SK-N-SH treated with all-trans-retinoic acid at 6 μM for 48 hours (cell line): Measurements from ENCODE around the gene GPR171.

Experiments used
- ARNTL ChIP-seq: fragments of 450-650 bp; formaldehyde crosslinking; IDR thresholded peaks from 2 replicates; pipeline ENCODE4 v1.5.0; 2020; ENCODE audit warnings: low read depth, mild to moderate bottlenecking, moderate library complexity, borderline replicate concordance
- CSDC2 ChIP-seq: fragments of 250-450 bp; sonication (Bioruptor Pico); IDR thresholded peaks from 2 replicates; pipeline ENCODE4 v1.5.0; 2020; ENCODE audit warnings: mild to moderate bottlenecking, moderate library complexity
- ESRRG ChIP-seq: fragments of 250-450 bp; sonication (Bioruptor Pico); IDR thresholded peaks from 2 replicates; pipeline ENCODE4 v1.6.1; 2021; ENCODE audit warnings: mild to moderate bottlenecking
- ISL1 ChIP-seq: fragments of 250-450 bp; sonication (Bioruptor Pico); IDR thresholded peaks from 2 replicates; pipeline ENCODE4 v2.1.2; 2022; ENCODE audit warnings: mild to moderate bottlenecking, moderate library complexity
- OSR1 ChIP-seq: fragments of 250-450 bp; sonication (Bioruptor Pico); IDR thresholded peaks from 2 replicates; pipeline ENCODE4 v1.8.0; 2022; ENCODE audit warnings: moderate library complexity, mild to moderate bottlenecking, inconsistent platforms
- RARB ChIP-seq: fragments of 250-450 bp; sonication (Bioruptor Pico); IDR thresholded peaks from 2 replicates; pipeline ENCODE4 v1.8.0; 2021; ENCODE audit warnings: mild to moderate bottlenecking, moderate library complexity
- TCF4 ChIP-seq: fragments of 250-450 bp; sonication (Bioruptor Pico); IDR thresholded peaks from 2 replicates; pipeline ENCODE4 v1.8.0; 2021; ENCODE audit warnings: mild to moderate bottlenecking, moderate library complexity, borderline replicate concordance
- TOX ChIP-seq: fragments of 250-450 bp; sonication (Bioruptor Pico); IDR thresholded peaks from 2 replicates; pipeline ENCODE4 v1.8.0; 2021; ENCODE audit warnings: mild to moderate bottlenecking, moderate library complexity, borderline replicate concordance
- ZFP3 ChIP-seq: fragments of 250-450 bp; sonication (Bioruptor Pico); IDR thresholded peaks from 2 replicates; pipeline ENCODE4 v1.5.0; 2020; ENCODE audit warnings: mild to moderate bottlenecking, moderate library complexity
- ZNF8 ChIP-seq: fragments of 450-650 bp; formaldehyde crosslinking; IDR thresholded peaks from 2 replicates; pipeline ENCODE4 v1.5.0; 2020; ENCODE audit warnings: mild to moderate bottlenecking, moderate library complexity
- TF ChIP-seq, protein P1 (sequence below): fragments of 250-450 bp; sonication (Bioruptor Pico); IDR thresholded peaks from 2 replicates; pipeline ENCODE4 v1.8.0; 2020; ENCODE audit warnings: mild to moderate bottlenecking, moderate library complexity, borderline replicate concordance
- TF ChIP-seq, protein P2 (sequence below): fragments of 250-450 bp; sonication (Bioruptor Pico); IDR thresholded peaks from 2 replicates; pipeline ENCODE4 v1.5.0; 2020; ENCODE audit warnings: mild to moderate bottlenecking, moderate library complexity
- TF ChIP-seq, protein P3 (sequence below): fragments of 250-450 bp; sonication (Bioruptor Pico); IDR thresholded peaks from 2 replicates; pipeline ENCODE4 v1.5.1; 2020; ENCODE audit warnings: low read depth, mild to moderate bottlenecking, moderate library complexity

DNA sequence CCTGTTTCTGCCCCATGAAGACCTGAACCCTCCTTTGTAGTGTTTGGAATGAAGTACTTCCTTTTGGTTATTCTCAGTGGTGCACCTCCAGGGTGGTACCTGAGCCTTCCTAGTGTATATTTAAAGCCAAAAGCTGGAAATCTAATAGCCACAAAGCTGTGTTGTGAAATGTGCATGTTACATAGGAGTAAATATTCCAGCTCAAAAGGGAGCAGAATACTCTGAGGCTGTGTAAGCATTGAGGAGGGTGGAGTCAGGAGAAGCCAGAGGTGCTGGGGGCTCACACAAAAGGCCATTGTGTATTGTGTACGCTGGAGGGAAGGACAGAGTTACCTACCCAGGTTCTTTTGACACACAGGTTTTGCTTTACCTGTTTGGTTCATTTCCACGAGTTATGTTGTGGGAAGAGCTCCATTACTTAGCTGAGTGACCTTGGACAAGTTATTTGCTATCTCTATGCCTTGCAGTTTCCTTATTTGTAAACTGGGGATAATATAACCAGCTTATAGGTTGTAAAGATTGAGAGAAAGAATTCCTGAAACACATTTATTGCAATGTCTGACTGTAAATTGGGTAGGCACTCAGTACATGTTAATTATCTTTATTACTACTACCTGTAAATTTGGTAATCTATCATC, 24.7 kb downstream of the GPR171 start:
- TF ChIP-seq, protein P1, sequence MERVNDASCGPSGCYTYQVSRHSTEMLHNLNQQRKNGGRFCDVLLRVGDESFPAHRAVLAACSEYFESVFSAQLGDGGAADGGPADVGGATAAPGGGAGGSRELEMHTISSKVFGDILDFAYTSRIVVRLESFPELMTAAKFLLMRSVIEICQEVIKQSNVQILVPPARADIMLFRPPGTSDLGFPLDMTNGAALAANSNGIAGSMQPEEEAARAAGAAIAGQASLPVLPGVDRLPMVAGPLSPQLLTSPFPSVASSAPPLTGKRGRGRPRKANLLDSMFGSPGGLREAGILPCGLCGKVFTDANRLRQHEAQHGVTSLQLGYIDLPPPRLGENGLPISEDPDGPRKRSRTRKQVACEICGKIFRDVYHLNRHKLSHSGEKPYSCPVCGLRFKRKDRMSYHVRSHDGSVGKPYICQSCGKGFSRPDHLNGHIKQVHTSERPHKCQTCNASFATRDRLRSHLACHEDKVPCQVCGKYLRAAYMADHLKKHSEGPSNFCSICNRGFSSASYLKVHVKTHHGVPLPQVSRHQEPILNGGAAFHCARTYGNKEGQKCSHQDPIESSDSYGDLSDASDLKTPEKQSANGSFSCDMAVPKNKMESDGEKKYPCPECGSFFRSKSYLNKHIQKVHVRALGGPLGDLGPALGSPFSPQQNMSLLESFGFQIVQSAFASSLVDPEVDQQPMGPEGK (CRISPR knock-in tag) = no peak
- TF ChIP-seq CSDC2 (CRISPR knock-in tag) (no peak), OSR1 (CRISPR knock-in tag) (no peak), RARB (no peak), ISL1 (CRISPR knock-in tag) (no peak), ZFP3 (CRISPR knock-in tag) (no peak), TOX (no peak), ESRRG (no peak), ARNTL (no peak), TCF4 (CRISPR knock-in tag) (no peak), ZNF8 (CRISPR knock-in tag) (no peak)
- TF ChIP-seq, protein P2, sequence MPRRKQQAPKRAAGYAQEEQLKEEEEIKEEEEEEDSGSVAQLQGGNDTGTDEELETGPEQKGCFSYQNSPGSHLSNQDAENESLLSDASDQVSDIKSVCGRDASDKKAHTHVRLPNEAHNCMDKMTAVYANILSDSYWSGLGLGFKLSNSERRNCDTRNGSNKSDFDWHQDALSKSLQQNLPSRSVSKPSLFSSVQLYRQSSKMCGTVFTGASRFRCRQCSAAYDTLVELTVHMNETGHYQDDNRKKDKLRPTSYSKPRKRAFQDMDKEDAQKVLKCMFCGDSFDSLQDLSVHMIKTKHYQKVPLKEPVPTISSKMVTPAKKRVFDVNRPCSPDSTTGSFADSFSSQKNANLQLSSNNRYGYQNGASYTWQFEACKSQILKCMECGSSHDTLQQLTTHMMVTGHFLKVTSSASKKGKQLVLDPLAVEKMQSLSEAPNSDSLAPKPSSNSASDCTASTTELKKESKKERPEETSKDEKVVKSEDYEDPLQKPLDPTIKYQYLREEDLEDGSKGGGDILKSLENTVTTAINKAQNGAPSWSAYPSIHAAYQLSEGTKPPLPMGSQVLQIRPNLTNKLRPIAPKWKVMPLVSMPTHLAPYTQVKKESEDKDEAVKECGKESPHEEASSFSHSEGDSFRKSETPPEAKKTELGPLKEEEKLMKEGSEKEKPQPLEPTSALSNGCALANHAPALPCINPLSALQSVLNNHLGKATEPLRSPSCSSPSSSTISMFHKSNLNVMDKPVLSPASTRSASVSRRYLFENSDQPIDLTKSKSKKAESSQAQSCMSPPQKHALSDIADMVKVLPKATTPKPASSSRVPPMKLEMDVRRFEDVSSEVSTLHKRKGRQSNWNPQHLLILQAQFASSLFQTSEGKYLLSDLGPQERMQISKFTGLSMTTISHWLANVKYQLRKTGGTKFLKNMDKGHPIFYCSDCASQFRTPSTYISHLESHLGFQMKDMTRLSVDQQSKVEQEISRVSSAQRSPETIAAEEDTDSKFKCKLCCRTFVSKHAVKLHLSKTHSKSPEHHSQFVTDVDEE (CRISPR knock-in tag) = no peak
- TF ChIP-seq, protein P3, sequence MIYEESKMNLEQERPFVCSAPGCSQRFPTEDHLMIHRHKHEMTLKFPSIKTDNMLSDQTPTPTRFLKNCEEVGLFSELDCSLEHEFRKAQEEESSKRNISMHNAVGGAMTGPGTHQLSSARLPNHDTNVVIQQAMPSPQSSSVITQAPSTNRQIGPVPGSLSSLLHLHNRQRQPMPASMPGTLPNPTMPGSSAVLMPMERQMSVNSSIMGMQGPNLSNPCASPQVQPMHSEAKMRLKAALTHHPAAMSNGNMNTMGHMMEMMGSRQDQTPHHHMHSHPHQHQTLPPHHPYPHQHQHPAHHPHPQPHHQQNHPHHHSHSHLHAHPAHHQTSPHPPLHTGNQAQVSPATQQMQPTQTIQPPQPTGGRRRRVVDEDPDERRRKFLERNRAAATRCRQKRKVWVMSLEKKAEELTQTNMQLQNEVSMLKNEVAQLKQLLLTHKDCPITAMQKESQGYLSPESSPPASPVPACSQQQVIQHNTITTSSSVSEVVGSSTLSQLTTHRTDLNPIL = no peak
